SW480 (cell line): Measurements from ENCODE around the gene CHST9.
"Not testable (repeated sequence)": the region's sequence is repeated elsewhere in the genome, so short reads cannot be mapped to it uniquely, and the experiment has no call there.

Experiments
- DNase-seq: peaks from one replicate; pipeline ENCODE4 v3.0.0-alpha.2; 2016; ENCODE audit warnings: low spot score

CHST9 gene, protein sequence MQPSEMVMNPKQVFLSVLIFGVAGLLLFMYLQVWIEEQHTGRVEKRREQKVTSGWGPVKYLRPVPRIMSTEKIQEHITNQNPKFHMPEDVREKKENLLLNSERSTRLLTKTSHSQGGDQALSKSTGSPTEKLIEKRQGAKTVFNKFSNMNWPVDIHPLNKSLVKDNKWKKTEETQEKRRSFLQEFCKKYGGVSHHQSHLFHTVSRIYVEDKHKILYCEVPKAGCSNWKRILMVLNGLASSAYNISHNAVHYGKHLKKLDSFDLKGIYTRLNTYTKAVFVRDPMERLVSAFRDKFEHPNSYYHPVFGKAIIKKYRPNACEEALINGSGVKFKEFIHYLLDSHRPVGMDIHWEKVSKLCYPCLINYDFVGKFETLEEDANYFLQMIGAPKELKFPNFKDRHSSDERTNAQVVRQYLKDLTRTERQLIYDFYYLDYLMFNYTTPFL

DNA sequence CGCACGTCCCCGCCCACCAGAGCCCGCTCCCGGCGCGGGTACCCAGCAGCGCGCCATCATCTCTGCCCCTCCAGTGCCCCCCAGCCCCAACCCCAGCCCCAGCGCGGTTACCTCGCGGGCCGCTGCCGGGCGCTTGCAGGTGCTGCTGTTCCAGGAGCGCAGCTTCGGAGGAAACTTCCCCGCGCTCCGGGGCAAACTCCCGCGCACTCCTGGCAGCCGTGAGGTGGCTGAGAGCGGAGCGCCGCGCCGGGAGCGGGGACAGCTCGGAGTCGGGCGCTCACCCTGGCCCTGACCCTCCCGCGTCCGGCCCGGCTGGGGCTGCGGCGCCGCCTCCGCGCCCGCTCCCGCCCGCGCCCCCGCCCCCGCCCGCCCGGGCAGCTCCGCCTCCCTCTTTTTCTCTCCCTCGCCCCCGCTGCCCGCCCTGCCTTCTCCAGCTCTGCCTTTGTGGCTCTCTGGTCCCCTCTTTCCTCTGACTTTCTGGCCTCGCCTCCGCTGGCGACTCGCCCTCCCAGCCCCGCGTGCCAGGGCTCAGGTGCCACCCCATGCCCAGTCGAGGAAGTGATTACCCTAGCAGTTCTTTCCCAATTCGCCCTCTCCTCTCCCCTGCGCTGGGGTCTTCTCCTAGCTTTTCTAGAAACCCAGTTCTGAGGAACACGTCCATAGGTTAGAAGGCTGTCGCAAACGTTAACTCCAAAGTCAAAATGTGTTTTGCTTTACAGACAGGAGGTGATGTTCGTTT lies at the start of gene CHST9:
Gene CHST9, minus strand, starts transcription at position 284 of the 739 bp plus-strand sequence. CDS start 42,499 bp downstream, outside the sequence.
- no peak for DNase-seq

DNA sequence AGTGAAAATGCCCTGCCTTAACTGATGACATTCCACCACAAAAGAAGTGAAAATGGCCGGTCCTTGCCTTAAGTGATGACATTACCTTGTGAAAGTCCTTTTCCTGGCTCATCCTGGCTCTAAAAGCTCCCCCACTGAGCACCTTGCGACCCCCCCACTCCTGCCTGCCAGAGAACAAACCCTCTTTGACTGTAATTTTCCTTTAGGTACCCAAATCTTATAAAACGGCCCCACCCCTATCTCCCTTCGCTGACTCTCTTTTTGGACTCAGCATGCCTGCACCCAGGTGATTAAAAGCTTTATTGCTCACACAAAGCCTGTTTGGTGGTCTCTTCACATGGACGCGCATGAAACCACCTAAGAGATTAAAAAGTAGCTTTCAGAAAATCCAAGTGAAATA lies 47.2 kb upstream of the CHST9 start:
- not testable (repeated sequence) for DNase-seq

DNA sequence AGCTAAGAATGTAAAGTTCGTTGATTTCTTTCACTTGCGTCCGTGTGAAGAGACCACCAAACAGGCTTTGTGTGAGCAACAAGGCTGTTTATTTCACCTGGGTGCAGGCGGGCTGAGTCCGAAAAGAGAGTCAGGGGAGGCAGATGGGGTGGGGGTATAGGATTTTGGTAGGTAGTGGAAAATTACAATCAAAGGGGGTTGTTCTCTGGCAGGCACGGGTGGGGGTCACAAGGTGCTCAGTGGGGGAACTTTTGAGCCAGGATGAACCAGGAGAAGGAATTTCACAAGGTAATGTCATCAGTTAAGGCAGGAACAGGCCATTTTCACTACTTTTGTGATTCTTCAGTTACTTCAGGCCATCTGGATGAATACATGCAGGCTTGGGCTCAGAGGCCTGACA lies 46.6 kb upstream of the CHST9 start:
- DNase-seq: not testable (repeated sequence)

DNA sequence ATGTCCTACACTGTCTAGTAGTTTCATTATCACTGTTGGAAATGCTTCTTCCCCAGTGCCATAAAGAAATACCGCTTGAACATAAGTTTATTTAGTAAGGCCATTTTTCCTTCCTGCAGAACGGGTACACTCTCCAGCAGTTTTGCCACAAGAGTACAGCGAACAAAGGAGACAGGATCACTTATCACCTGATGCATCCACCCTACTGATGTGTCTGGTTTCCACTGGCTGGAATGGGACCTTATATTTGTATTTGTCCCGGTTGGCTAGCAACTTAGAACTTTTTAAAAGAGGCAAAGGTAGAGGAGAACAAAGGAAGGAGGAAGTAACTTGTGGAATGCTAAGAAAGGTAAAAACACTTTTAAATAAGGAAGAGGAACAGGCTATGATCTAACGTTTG lies 46.1 kb upstream of the CHST9 start:
- not testable (repeated sequence) for DNase-seq

DNA sequence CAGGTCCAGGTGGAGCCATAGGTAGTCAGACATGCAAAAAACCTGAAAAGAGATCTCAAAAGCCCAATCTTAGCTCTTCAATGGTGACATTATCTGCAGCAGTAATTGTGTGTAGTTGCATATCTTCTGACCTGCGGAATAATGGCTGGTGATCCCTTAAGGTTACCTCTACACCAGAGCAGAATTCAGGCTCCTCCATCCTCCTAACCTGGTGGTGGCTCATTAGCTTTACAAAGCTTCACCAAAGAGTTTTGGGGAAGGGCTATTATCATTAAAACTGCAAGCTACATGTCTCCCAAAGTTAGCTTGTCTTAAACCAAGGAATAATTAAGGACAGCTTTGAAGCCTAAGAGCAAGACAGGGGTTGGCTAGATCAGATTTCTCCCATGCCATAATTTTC lies 42.6 kb upstream of the CHST9 start:
- DNase-seq: no peak

DNA sequence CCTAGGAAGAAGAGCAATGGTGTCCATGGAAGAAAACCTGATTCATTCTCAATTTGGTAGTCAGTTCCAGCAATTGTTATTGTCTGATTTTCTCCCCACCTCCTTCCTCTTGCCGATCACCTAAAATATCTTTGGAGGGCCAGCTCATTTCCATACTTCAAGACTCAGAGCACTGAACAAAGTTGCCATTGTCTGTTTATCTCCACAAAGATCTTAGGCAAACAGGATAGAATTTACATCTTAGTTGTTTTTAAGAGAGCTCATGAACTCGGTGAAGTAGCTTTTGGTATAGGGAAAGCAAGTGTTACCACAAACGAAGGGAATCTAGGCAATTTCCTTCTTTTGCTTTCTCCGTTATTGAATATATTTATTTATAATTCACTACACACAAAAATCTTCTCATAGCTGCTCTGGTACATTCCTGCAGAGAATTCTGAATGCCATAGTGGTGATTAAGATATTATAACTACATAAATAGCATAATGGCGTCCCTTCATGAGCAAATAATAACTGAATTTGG lies 41.5 kb upstream of the CHST9 start:
- no peak for DNase-seq

DNA sequence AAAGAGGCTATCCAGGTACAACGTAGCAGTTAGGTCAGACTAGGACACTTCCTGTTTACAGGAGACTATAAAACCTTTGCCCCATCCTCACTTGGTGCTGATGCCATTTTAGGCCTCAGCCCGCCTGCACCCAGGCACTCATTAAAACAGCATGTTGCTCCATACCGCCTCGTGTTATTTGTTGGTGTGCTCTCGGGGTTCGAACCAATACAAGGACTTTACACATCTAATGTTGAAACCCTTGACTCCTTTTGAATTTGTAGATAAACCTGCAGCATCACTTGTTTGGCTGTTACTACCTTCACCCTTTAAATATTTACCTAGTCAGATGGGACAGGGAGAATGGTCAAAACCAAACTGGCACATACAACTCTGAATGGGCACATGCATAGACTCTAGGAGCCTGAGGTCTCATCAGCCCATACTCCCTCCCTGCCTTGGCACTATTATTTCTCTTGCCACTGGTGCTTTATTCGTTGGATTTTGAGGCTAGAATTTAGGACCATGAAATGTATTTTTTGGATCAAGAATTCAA lies 40.9 kb upstream of the CHST9 start:
- DNase-seq: no peak

DNA sequence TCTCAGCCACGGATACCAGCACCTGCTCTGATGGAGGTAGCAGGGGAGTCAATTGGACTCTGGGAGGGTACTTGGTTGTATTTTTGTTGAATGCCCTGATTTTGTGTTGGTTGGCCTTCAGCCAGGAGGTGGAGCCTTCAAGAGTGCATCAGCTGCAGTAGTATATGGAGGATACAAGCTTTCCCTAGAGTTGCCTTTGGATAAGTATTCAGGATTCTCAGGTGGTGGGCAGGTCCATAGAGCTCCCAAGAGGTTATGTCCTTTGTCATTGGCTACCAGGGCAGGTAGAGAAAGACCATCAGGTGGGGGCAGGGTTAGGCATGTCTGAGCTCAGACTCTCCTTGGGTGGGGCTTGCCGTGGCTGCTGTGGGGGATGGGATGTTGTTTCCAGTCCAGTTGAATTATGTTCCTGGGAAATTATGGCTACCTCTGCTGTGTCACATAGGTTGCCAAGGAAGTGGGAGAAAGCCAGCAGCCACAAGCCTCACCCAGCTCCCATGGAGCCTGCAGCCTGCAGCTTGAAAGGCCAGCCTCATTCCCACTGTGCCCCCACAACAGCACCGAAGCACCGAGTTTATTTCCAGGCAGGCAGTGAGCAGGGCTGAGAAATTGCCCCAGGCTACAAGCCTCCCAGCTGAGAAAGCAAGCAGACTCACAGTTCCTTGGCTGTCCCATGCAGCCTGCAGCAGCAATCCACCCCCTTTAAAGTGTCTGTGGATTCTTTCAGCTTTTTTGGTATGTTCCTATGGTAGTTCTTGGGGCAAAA lies 38.6 kb upstream of the CHST9 start:
- DNase-seq: no peak

DNA sequence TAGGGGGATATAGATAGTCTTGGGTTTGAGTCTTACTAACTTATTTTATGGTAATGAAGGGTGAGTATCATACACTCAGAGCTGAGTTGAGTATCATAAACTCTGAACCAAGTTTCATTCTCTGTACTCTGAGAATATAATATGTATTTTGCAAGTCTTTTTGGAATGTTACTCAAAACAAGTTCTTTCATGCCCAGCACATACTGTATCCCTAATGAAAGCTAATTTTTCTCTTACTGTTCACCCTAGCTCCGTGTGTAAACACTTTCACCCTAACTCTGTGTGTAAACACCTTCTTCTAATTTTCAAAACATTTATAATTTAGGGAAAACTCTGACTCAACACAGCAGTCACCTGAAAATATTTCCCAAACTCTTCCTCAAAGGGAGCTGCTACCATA lies 29.7 kb upstream of the CHST9 start:
- DNase-seq: no peak

DNA sequence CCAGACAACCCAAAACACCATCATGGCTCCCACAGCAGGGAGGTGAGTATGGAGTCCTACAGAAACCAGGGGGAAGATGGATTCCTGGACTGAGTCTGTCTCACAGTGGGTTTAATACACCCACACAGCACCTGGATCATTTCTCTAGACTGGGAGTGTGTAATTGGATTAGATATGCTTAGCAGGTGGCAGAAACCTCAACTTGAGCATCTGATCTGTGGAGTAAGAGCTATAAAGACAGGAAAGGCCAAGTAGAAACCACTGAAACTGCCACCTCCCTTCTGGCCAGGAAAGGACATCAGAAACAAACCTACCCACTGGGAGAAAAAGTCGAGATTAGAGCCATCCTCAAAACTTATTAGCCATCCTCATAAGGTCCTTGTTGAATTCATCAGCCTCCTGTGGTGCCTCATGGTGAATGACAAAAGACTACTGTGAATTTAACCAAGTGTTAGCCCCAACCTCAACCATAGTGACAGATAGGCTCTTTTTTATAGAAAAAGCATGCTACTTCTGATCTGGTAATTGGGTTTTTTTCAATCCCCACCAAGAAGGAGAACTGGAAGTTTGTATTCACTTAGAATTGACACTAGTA lies 28.1 kb upstream of the CHST9 start:
- DNase-seq: no peak

DNA sequence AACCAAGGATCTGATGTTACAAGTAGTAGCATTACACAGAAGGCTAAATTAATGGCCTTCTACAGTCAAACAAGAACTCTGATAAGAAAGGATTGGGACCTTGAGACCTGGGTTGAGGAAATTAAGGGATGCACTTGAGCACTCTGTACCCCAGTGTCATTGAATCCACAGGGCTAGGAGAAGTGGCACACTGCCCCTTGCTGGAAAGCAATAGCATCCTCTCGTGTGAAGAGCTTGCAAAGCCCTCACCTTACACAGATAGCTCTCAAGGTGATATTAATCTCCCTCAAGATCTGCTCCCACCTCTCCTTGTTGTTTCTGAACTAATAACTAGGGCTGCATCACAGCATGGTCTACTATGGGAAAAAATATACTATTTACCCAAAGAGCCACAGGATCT lies 26.5 kb upstream of the CHST9 start:
- DNase-seq: no peak

DNA sequence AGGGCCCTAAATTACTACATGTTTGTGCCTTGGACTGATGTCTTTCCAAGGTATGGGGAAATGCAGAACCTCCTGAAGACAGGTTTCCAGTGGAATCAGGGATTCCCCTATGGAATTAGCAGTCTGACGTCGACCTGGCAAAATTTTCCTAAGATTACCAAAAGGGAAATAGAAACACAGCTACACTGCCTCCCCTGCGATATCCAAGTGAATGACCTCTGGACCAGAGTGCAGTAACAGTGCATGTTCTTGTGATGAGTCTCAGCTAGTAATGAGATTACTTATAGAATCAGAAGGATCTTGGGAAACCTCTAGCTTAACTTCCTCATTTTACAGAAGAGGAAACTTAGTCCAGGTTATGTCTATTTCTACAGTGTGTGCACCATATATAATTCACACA lies 21.3 kb upstream of the CHST9 start:
- no peak for DNase-seq

DNA sequence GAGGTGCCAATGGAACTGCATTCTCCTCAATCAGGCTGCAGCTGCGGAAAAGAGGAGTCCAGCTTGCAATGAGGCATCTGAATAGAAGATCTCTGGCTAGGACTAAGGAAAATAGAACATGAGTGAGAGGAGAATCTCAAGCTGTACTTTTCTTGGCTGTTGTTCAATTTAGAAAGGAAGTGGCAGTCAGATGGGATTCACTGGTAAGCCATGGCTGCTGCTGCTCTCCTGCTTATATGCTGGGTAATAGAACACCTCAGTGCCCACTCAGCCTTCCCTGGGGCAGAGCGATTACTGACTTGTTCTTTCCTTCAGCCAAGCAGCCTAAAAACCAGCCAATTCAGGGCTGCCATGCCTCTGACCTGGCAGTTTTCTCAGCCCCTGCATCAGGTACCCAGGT lies 17.6 kb upstream of the CHST9 start:
- DNase-seq: no peak

DNA sequence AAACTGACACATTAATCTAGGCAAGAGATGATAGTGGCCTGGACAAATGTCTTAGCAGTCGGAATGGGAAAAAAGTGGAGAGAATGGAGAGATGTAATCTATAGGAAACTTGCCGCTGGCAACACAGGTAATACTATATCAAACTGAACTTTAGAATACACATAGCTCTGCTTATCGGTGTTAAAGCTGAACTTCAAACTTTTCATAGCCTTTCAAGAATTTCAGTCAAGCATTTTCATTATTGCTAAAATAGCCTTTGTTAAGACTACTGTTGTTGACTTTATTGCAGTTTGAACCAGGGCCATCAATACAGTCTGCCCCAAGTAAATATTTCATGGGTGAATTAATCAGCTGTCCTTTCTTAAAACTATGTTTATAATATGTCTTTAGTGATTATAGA lies 12.9 kb upstream of the CHST9 start:
- DNase-seq: no peak

DNA sequence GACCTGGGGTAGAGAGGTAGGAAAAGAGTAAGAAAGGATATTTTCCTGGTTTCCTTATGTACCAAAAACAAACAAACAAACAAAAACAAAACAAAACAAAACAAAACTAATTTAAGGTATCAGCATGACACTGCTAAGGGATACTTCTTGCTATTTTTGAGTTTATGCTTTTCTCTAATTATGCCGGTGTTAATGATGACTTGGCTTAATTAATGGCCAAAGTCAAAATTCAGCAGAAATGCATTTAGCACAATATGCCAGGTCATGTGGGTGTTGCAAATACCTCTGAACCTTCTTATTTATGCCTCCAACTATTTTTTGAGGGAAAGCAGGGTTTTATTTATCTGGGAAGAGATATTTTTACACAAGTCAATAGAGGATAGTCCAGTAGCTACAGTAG lies 3.2 kb upstream of the CHST9 start:
- DNase-seq: no peak

DNA sequence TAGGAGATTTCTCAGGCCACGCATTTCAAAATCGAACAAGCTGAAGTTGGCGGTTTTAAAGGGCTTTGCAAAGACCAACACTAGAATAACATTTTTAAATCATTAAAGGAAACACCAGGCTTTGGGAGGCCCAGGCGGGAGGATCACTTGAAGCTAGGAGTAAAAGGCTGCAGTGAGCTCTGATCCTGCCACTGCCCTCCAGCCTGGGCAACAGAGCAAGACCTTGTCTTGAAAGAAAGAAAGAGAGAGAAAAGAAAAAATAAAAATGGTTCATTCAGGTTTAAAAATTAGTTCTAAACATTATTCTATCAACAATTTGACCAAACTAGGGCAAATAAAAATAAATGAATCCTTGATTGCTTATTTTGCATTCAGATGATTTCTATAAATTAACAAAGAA lies 789 bp upstream of the CHST9 start:
- DNase-seq: no peak

DNA sequence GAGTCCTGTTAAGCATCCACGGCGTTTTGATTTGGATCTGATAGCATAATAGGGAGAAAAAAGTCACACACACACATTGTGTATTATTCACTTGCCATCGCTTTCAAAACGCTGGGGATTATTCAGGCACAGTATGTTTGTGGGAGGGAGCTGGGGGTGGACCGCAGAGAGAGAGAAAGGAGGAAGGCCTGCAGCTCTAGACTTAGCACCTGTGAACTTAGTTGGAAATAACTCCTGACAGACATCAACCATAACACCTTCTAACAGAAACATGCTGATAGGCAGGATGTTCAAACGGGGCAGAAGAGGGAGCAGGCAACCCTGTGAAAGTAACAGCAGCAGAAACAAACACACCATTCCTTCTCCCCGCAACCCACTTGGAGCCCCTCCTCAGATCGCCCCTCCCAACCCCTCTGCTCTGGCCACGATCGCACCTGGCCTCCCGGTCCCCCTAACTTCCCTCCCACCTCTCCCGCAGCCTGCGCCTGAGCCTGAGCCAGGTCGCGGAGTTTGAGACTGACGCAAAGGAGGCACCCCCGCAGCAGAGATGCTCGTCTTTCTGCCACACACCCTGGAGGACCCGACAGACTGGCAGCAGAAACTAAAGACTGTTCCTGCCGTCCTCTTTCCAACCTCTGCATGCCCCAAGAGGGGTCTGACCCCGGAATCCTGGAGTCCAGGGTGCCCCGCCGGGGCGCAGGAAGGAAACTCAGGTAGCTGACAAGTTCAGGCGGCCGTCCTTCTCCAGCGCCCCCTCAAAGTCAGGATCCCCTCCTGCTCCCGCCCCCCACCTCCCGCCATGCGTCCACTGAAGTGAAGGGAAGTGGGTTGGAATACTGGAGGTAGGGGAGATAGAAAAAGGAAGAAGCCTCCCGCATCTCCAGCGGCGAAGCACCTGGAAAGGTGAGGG lies 738 bp downstream of the CHST9 start:
- no peak for DNase-seq

DNA sequence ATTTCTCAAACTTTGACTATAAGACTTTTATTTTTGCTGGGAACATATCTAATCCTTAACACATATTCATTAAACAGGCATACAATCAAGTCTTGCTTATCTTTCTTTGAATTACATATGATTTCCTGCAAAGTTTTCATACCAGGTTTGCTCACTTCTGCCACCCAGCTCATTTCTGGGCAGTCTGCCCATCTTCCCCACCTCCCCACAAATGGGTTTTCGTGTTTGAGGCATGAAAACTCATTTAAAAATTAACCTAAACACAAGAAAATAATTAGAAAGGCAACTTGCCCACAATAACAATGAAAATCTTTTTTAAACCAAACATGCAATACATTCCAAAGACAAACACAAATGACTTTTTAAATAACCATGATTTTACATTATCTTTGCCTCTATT lies 3.4 kb downstream of the CHST9 start:
- no peak for DNase-seq

DNA sequence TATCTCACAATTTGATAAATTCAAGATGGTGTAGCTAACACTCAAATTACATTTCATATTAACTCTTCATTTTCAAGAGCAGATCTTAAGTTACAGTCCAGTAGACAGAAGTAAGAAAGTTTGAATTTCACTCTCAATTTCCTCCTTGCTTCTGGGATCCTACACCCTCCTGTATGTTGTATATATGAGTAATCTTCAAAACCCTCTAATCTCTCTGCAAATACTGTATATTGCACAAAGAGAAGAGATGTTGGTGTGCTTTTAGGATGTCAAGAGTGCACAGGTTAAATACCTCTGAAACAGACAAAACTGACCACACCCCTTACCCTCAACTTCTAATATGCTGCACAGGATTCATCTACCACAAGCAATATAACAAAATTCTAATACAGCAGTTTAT lies 6.7 kb downstream of the CHST9 start:
- no peak for DNase-seq

DNA sequence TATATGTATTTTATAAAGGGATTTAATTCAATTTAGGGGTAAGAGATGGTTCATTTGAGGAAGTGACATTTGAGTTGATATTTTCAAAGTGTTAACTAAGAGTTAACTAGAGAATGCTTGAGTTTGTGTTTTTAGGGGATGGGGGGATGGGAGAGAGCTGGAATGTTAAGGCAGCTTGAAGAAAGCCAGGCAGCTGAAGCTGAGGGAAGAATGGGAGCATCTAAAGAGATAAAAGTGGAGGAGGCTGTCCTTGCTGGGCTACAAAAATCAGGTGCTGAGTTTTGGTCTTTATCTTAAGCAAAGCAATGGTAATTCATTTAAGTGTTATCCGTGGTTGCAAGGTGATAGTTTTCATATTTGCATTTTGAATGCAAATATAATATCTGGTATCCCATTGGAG lies 9.2 kb downstream of the CHST9 start:
- no peak for DNase-seq

DNA sequence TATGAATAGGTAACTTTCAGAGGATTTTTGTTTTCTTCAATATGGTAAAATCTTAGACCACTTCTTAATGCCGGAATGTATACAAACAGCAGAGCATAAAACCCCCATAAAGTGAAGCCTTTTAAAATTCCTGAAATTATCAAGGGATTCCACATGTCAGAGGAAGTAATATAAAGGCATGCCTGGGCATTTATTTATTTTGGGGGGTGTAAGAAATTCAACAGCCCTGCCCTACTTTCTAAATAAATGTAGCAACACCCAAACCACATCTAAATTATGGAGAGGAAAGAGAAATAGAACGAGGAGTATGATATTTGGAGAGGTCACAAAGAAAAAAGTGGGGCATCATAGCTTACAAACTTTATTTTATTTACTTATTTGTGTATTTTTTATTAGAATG lies 9.9 kb downstream of the CHST9 start:
- no peak for DNase-seq
